NCI-H2227 treated with DMSO at 0.1 percent for 48 hours (cell line): ENCODE measurements around the gene MTUS2.

Source experiments
- DNase-seq: peaks from one replicate; lab custom pipeline; 2025; lab: John Stamatoyannopoulos, UW

The MTUS2 gene

GRCh38 chr13:28859069-28859468 is 38.9 kb downstream of the MTUS2 start:
- no peak for DNase-seq

DNA sequence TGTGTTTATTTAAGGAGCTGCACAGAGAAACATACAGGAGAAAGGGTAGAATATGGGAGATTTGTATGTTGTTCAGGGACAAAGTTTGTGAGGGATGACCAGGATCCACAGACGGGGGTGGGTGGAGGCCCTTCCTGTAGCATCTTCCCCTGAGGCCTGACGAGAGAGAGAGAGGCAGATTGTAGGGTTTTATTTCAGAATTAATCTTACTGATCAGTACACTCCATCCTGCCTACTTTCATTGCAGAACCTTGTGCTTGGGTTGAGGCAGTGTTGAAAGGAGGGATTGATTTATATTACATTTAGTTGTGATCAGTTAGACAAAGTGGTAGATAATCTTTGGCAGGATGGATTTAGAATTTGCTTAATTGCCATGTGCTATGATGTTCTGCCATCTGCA is 39.6 kb downstream of the MTUS2 start:
- no peak for DNase-seq

DNA sequence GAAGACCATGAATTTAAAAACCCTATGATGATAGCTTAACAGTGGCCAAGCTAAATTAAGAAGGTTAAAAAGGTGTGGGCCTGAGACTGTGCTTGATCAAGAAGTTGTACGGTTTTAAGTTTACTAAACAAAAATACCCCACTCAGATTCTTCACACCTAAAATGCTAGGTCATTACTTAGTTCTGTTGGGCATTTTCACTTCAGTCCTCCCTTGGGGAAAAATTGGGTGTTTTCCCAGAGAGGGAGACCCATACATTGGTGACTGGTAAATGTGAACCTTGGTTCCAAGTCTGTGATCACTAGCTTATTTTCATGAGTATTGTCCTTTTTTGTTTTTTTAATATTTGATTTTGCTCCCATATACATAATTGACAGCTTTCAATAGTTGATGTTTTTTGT is 44.4 kb downstream of the MTUS2 start:
- no peak for DNase-seq

DNA sequence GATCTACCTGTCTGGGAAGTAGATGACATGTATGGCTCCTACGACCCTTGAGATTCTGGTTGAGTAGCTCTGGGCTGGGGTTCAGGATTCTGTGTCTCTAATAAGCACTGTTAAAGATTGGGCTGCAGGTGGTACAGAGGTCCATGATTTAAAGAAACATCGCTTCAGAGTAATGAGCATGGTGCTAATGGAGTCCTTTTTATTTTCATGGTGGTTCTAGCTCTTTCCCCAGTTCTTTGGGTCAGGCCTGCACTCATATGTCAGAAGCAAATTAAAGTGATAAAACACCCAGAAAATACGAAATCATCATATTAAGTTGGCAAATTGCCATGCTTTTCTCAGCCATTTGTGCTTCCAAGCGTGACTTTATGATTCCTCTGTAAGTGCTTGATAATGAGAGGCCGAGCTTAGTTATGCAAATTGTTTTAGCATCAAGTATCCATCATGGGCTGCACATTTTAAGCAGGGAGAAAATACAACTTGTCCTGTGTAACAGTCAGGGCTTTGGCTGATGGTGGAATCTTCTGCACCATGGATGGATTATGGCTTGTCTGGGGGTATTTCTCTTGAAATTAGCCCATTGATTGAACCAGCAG is 45.1 kb downstream of the MTUS2 start:
- DNase-seq = no peak

DNA sequence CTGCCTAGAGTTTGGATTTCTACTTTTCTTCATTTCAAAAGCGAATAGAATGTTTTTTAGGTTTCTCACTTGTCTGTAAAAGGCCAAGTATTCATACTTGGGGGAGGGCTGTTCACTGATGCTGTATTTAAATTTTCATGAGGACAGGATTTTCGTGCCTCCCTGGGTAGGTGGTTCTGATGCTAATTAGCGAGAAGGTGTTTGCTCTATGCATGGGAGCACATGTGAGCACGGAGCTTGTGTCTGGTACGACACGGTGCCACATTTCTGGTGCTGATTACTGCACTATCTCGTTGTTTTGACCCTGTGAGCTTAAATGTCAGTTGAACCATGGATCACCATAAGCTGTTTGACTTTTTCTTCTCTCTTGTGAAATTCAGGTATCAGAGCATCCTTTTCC is 45.8 kb downstream of the MTUS2 start:
- no peak for DNase-seq

DNA sequence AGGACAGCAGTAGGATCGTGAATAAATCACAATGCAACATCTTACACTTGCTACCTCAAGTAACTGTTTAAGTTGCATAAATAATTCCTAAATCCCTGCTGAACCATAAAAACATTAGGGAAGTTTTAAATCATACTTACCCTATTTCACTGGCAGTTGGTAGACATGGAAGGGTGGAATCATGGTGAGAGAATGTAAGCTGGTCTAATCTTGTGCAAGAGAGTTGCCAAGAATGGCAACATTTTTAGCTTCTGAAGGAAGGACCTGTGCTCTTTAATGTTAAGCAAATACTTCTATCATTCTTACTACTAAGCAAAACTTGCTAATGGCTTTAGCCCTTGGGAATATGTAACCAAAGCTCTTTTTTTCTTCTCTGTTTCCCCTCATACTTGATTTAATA is 46.8 kb downstream of the MTUS2 start:
- DNase-seq = no peak

DNA sequence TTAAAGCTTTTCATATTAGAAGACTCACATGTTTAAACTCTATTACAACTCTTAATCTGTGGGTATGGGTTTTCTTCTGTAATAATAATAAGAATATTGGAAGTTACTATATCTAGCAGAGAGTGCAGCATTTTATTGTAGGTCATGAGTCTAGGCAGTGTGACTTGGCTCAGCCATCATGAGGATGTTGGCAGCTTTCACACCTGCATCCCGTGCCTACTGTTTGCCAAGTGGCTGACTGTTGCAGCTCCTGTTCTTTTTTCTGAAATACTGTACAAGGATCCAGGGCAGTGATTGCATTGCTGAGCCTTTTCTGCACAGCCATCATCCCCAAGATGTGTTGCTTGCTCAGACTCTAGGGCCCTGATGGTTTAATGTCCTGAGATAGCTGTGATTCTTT is 47.4 kb downstream of the MTUS2 start:
- no peak for DNase-seq

- no peak for DNase-seq
Measured at GRCh38 chr13:28872427-28873176, 52.5 kb downstream of the MTUS2 start.

GRCh38 chr13:28875846-28876615 is 55.9 kb downstream of the MTUS2 start:
- no peak for DNase-seq

GRCh38 chr13:28877408-28877807 is 57.3 kb downstream of the MTUS2 start:
- DNase-seq = no peak

DNA sequence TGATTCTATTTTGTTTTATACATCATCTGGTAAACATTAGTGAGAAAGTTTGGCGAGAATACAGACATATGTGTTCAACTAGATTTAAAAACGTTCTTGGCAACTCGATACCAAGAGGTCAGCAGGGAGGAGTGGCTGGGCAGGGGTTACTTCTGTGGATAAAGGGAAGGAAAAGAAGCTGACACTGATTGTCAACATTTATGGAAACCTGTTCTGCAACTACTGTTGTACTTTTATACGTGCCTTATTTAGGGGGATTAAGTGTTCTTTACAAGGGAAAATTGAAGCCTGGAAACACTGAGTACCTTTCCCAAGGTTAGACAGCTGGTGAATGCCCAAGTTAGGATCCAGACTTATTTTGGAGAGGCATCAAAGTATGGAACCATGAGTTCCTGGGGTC is 65.0 kb downstream of the MTUS2 start:
- no peak for DNase-seq

GRCh38 chr13:28889086-28889732 is 69.1 kb downstream of the MTUS2 start:
- DNase-seq = no peak

DNA sequence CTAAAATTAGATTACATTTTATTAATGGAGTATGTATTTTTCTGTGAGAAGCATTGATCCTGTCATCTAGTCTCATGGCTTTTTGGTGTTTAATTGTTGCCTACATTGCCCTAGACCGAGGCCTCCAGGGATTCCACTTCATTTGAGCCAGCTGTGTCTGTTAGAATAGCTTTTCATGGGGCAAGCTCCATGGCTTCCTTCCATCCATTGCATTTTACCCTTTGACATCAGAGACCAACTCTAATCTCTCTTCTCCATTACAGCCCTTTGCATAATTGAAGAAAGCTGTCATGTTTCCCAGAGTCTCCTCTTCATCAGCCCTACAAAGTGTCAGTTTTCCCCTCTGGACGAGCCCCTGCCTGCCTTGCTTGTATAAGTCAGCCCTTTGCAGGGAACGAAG is 70.6 kb downstream of the MTUS2 start:
- no peak for DNase-seq

- DNase-seq = no peak
Measured at GRCh38 chr13:28918030-28918429, 97.9 kb downstream of the MTUS2 start.

DNA sequence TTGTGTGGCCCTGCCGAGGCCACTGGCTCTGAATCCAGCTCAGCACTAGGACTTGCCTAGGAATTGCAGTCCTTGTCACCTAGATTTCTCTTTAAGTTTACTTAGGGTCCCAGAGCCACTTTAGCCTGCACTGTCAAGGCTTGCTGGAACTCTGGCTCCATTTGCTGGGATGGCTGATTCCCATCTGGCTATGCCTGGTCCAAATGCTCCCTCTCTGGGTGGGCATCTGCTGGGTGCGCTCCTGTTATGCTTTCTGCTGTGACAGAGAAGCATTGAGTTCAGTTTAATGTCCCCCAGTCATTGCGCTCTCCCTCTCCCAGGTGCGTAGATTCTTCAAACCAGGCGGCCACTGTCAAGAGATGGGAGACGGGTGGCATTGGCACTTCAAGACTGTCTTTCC is 102.2 kb downstream of the MTUS2 start:
- DNase-seq = no peak

DNA sequence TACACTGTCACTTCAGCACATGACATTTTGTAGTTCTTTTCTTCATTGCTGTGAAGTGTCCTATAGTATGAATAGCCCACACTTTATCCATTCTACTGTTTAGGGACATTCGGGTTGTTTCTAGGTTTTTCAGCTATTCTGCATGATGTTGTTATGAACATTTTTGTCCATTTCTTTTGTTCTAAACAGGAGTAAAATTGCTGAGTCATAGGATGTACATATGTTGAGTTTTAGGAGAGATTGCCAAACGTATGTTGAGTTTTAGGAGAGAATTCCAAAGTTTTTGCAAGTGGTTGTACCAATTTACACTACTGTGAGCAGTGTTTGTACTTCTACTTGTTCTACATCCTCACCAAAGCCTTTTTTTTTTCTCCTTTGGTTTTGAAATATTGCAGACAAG is 115.0 kb downstream of the MTUS2 start:
- DNase-seq = no peak

GRCh38 chr13:28942906-28943305 is 122.8 kb downstream of the MTUS2 start:
- DNase-seq = no peak

GRCh38 chr13:28953714-28954418 is 133.7 kb downstream of the MTUS2 start:
- DNase-seq = no peak

GRCh38 chr13:28954419-28954725 is 134.2 kb downstream of the MTUS2 start:
- no peak for DNase-seq

DNA sequence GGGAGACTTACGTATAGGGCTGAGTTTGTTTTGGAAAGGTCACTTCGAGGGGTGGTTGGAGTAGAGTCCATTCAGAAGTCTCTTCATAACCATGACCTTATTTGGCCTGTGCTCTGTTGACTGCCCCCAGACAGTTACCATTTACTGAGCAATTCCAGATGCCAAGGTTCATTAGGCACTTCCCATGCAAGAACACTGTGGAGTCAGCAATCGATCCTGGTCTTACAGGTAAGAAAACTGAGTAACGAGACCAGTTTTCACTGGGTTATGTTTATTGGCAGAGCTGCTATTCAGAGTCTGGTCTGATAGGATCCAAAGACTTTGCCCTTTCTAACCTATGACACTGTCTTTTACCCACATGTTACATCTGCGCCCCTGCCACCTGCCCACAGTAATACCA is 134.7 kb downstream of the MTUS2 start:
- DNase-seq = no peak

DNA sequence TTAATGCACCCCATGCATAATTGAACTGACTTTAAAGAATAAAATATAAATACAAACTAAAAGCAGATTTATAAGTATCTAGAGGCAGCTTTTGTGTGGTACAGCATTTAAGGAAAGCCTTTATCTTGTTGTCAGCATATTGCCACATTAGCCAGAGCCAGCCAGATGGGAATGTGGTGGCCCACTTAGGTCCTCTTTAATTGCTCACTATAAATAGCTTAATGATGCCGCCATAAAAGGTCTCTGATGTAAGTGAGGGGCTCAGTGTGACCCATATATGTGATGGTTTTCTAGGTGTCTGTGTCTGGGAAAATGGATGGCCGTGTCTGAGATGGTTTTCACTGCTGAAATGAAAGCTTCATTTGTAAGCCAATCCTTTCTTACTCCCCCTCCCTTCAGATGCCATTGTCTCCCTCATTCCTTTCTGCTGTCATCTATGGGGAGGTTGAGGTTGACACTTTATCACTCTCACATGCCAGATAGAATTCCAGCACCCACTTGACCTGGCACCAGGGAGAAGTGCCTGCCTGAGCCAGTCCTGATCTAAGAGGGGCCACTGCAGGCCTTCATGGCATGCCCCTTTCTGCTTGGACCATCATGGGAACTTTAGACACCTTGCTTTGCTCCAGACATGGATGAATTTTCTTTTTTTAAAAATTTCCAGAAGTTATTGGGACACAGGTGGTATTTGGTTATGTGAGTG is 135.3 kb downstream of the MTUS2 start:
- no peak for DNase-seq

- DNase-seq = no peak
Measured at GRCh38 chr13:28958018-28958417, 137.9 kb downstream of the MTUS2 start.
